WTC11 (cell line): ENCODE measurements around the gene ACY1. TPM values are rescaled to one million over a fixed set of nuclear protein-coding genes. Genes with fewer than 3 reads are reported as not detected.

Experiments used
- ATAC-seq: fragments of 200-7000 bp; cut with Tn5 transposase; 2 replicates; pipeline ENCODE4 v1.10.0; 2021; ENCODE audit warnings: mild to moderate bottlenecking, moderate library complexity
- CTCF ChIA-PET: fragments of 300-600 bp; sonication (Branson Sonifier 250); formaldehyde crosslinking; loops from one replicate; lab custom pipeline; 2021; ENCODE audit warnings: antibody characterized with exemption; lab: Charles Lee
- POLR2A ChIA-PET: fragments of 350-600 bp; sonication (Branson Sonifier 250); formaldehyde crosslinking; loops from one replicate; lab custom pipeline; 2021; ENCODE audit warnings: antibody characterized with exemption; lab: Charles Lee
- DNase-seq: peaks from one replicate; pipeline ENCODE4 v3.0.0; 2021; ENCODE audit warnings: low spot score
- H3K27ac Mint-ChIP-seq: 2 replicates; pipeline ENCODE4 v1.8.0; 2021; ENCODE audit warnings: mixed read lengths
- H3K27me3 Mint-ChIP-seq: 2 replicates; pipeline ENCODE4 v1.8.0; 2021; ENCODE audit warnings: low read depth, mild to moderate bottlenecking, moderate library complexity, mixed read lengths
- H3K36me3 Mint-ChIP-seq: 2 replicates; pipeline ENCODE4 v1.8.0; 2021; ENCODE audit warnings: mixed read lengths
- H3K4me1 Mint-ChIP-seq: 2 replicates; pipeline ENCODE4 v1.8.0; 2022; ENCODE audit warnings: mixed read lengths
- H3K4me3 Mint-ChIP-seq: 2 replicates; pipeline ENCODE4 v1.8.0; 2021; ENCODE audit warnings: mild to moderate bottlenecking, moderate library complexity, mixed read lengths
- H3K9me3 Mint-ChIP-seq: 2 replicates; pipeline ENCODE4 v1.8.0; 2021; ENCODE audit warnings: mixed read lengths
- AR ChIP-seq: fragments of 250-450 bp; sonication (Bioruptor Pico); IDR thresholded peaks from 2 replicates; pipeline ENCODE4 v1.9.0; 2021; ENCODE audit warnings: mild to moderate bottlenecking
- ARID4B ChIP-seq: sonication (generic); formaldehyde crosslinking; IDR thresholded peaks from 2 replicates; pipeline ENCODE4 v1.8.0; 2023; ENCODE audit warnings: missing genetic modification reagents, mild to moderate bottlenecking, borderline replicate concordance
- ATF6 ChIP-seq: sonication (generic); formaldehyde crosslinking; IDR thresholded peaks from 2 replicates; pipeline ENCODE4 v1.8.1; 2023; ENCODE audit warnings: mild to moderate bottlenecking, missing genetic modification reagents
- CREB1 ChIP-seq: sonication (generic); formaldehyde crosslinking; IDR thresholded peaks from 2 replicates; pipeline ENCODE4 v1.8.0; 2023; ENCODE audit warnings: mild to moderate bottlenecking, missing genetic modification reagents
- ELF4 ChIP-seq: sonication (generic); formaldehyde crosslinking; IDR thresholded peaks from 2 replicates; pipeline ENCODE4 v1.8.1; 2022; ENCODE audit warnings: low read depth, mild to moderate bottlenecking, moderate library complexity, missing genetic modification reagents
- EMX1 ChIP-seq: fragments of 250-450 bp; sonication (Bioruptor Pico); IDR thresholded peaks from 2 replicates; pipeline ENCODE4 v1.8.0; 2021; ENCODE audit warnings: mild to moderate bottlenecking
- ETV6 ChIP-seq: sonication (generic); formaldehyde crosslinking; IDR thresholded peaks from 2 replicates; pipeline ENCODE4 v1.8.1; 2022; ENCODE audit warnings: mild to moderate bottlenecking, missing genetic modification reagents
- GABPB1 ChIP-seq: sonication (generic); formaldehyde crosslinking; IDR thresholded peaks from 2 replicates; pipeline ENCODE4 v1.8.1; 2023; ENCODE audit warnings: mild to moderate bottlenecking, missing genetic modification reagents
- GRHL2 ChIP-seq: fragments of 250-450 bp; sonication (Bioruptor Pico); IDR thresholded peaks from 2 replicates; pipeline ENCODE4 v1.8.0; 2022; ENCODE audit warnings: mild to moderate bottlenecking, moderate library complexity; ENCODE audit not compliant: insufficient replicate concordance, severe bottlenecking
- PREB ChIP-seq: sonication (generic); formaldehyde crosslinking; IDR thresholded peaks from 2 replicates; pipeline ENCODE4 v1.8.1; 2022; ENCODE audit warnings: mild to moderate bottlenecking, missing genetic modification reagents, moderate library complexity, borderline replicate concordance
- RELA ChIP-seq: sonication (generic); formaldehyde crosslinking; IDR thresholded peaks from 2 replicates; pipeline ENCODE4 v1.8.1; 2022; ENCODE audit warnings: missing genetic modification reagents, mild to moderate bottlenecking, borderline replicate concordance
- TEAD1 ChIP-seq: sonication (generic); formaldehyde crosslinking; IDR thresholded peaks from 2 replicates; pipeline ENCODE4 v1.8.0; 2022; ENCODE audit warnings: mild to moderate bottlenecking, missing genetic modification reagents
- USF1 ChIP-seq: sonication (generic); formaldehyde crosslinking; IDR thresholded peaks from 2 replicates; pipeline ENCODE4 v1.8.0; 2022; ENCODE audit warnings: mild to moderate bottlenecking, missing genetic modification reagents
- ZBTB21 ChIP-seq: sonication (generic); formaldehyde crosslinking; IDR thresholded peaks from 2 replicates; pipeline ENCODE4 v1.8.1; 2023; ENCODE audit warnings: mild to moderate bottlenecking, missing genetic modification reagents, borderline replicate concordance
- ZBTB43 ChIP-seq: sonication (generic); formaldehyde crosslinking; IDR thresholded peaks from 2 replicates; pipeline ENCODE4 v1.8.1; 2023; ENCODE audit warnings: mild to moderate bottlenecking, missing genetic modification reagents
- ZNF121 ChIP-seq: sonication (generic); formaldehyde crosslinking; IDR thresholded peaks from 2 replicates; pipeline ENCODE4 v1.8.0; 2023; ENCODE audit warnings: missing genetic modification reagents
- ZNF138 ChIP-seq: sonication (generic); formaldehyde crosslinking; conservative IDR thresholded peaks from 2 replicates; pipeline ENCODE4 v1.8.1; 2022; ENCODE audit warnings: mild to moderate bottlenecking, moderate library complexity, missing genetic modification reagents
- ZNF232 ChIP-seq: sonication (generic); formaldehyde crosslinking; IDR thresholded peaks from 2 replicates; pipeline ENCODE4 v1.8.0; 2022; ENCODE audit warnings: mild to moderate bottlenecking, missing genetic modification reagents
- ZNF281 ChIP-seq: sonication (generic); formaldehyde crosslinking; IDR thresholded peaks from 2 replicates; pipeline ENCODE4 v1.8.0; 2023; ENCODE audit warnings: mild to moderate bottlenecking, missing genetic modification reagents
- ZNF416 ChIP-seq: fragments of 250-450 bp; sonication (Bioruptor Pico); IDR thresholded peaks from 2 replicates; pipeline ENCODE4 v1.9.0; 2021; ENCODE audit warnings: mild to moderate bottlenecking, inconsistent platforms
- total RNA-seq: library from RNA; stranded (reverse); gene quantifications from 3 replicates; pipeline ENCODE4 v1.2.3, GENCODE V29; 2021

The ACY1 gene
- total RNA-seq, 1 experiment from 2014 or later = 53.8 TPM

- Mint-ChIP-seq H3K36me3 (peaks cover 46% of the 10 kb centered on the region), H3K4me3 (peak within 1 kb of the TSS; percentile 99), H3K4me1 (peaks cover 33% of the 10 kb centered on the region), H3K9me3 (0 out of 2 replicates have a peak, but pooled peaks cover 2% of the 10 kb centered on the region), H3K27ac (peak within 1 kb of the TSS; percentile 100), H3K27me3 (no peaks in the 10 kb centered on the region)
- POLR2A ChIA-PET = interaction anchor here (0.5 to 1.9 kb wide), 16 partner anchors 8 to 430 kb away, joined by 3 to 14 read pairs (median 4); partner anchors contain the start of genes ABHD14B, ACY1, GPR62 and PCBP4
- CTCF ChIA-PET = interaction anchor here (0.7 to 1.7 kb wide), 17 partner anchors 9 to 451 kb away, joined by 3 to 27 read pairs (median 5); partner anchors contain the start of genes ABHD14A, ABHD14B, ACY1 and DUSP7
- DNase-seq (peak; percentile 92), ATAC-seq (peak; percentile 85)
- TF ChIP-seq USF1 (CRISPR knock-in tag) (peak; percentile 62; the same call in 1 of the 2 replicates), CREB1 (CRISPR knock-in tag) (peak; percentile 67; the same call in 1 of the 2 replicates), ZBTB43 (CRISPR knock-in tag) (0 out of 2 replicates have a peak, but pooled peaks have one; percentile 53), ELF4 (CRISPR knock-in tag) (no peak), GABPB1 (CRISPR knock-in tag) (peak; percentile 92), ZNF121 (CRISPR knock-in tag) (no peak), ZNF416 (peak; percentile 8; the same call in 1 of the 2 replicates), ZNF281 (CRISPR knock-in tag) (peak; percentile 68; the same call in 1 of the 2 replicates), ZNF232 (peak; percentile 35; the same call in 1 of the 2 replicates), EMX1 (CRISPR knock-in tag) (peak; percentile 56; the same call in 1 of the 2 replicates), ATF6 (CRISPR knock-in tag) (no peak), AR (CRISPR knock-in tag) (0 out of 2 replicates have a peak, but pooled peaks have one; percentile 35), ZNF138 (CRISPR knock-in tag) (no peak), ETV6 (CRISPR knock-in tag) (peak; percentile 87; the same call in 1 of the 2 replicates), RELA (CRISPR knock-in tag) (no peak), ZBTB21 (CRISPR knock-in tag) (0 out of 2 replicates have a peak, but pooled peaks have one; percentile 48), ARID4B (CRISPR knock-in tag) (peak; percentile 94), PREB (CRISPR knock-in tag) (no peak), TEAD1 (CRISPR knock-in tag) (peak; percentile 88), GRHL2 (no peak)
These were observed 12.2 kb downstream of the ACY1 start, which contains the start of gene RPL29 for GRCh38 chr3:51995346-51996163. RPL29 (minus strand) TSS chr3:51995895; CDS start chr3:51995461, 434 bp downstream.
